PC-3 (cell line): ENCODE results near the gene TRDMT1. TPM values are rescaled to one million over a fixed set of nuclear protein-coding genes. Genes with fewer than 3 reads are reported as not detected.

Source experiments
- ATAC-seq: fragments of 200-7000 bp; cut with Tn5 transposase; 2 replicates; pipeline ENCODE4 v1.9.1; 2020; ENCODE audit warnings: mild to moderate bottlenecking, moderate library complexity
- BruUV-seq: library from RNA; stranded (reverse); fragments of 400-500 nt; replicated peaks from 2 replicates; lab custom pipeline; 2021; lab: Mats Ljungman, UMichigan
- CTCF ChIA-PET: fragments of 300-600 bp; sonication (Branson Sonifier 250); formaldehyde crosslinking; loops from one replicate; lab custom pipeline; 2022; ENCODE audit warnings: antibody characterized with exemption; lab: Charles Lee
- POLR2A ChIA-PET: fragments of 300-600 bp; sonication (Branson Sonifier 250); formaldehyde crosslinking; loops from one replicate; lab custom pipeline; 2022; ENCODE audit warnings: antibody characterized with exemption; ENCODE audit not compliant: unreplicated experiment; lab: Charles Lee
- DNase-seq: peaks from one replicate; pipeline ENCODE4 v3.0.0-alpha.2; 2015
- H2AFZ ChIP-seq: fragments of 300-600 bp; sonication (generic); 2 replicates; pipeline ENCODE4 v1.6.0; 2016; ENCODE audit warnings: antibody characterized with exemption, low read length
- H3F3A ChIP-seq: fragments of 300-600 bp; sonication (generic); one replicate; pipeline ENCODE4 v1.6.0; 2017; ENCODE audit warnings: antibody characterized with exemption, low read length, control low read depth, mild to moderate bottlenecking; ENCODE audit not compliant: unreplicated experiment
- H3K27ac ChIP-seq: fragments of 300-600 bp; sonication (generic); 2 replicates; pipeline ENCODE4 v1.5.1; 2016; ENCODE audit warnings: mild to moderate bottlenecking, low read length
- H3K27me3 ChIP-seq: fragments of 300-600 bp; sonication (generic); 2 replicates; pipeline ENCODE4 v1.6.1; 2016; ENCODE audit warnings: low read length, mixed read lengths
- H3K36me3 ChIP-seq: fragments of 300-600 bp; sonication (generic); 2 replicates; pipeline ENCODE4 v1.6.1; 2016; ENCODE audit warnings: low read depth, mixed run types, low read length, mixed read lengths
- H3K4me1 ChIP-seq: fragments of 300-600 bp; sonication (generic); 2 replicates; pipeline ENCODE4 v1.5.1; 2016; ENCODE audit warnings: low read length; ENCODE audit not compliant: insufficient read depth
- H3K4me2 ChIP-seq: fragments of 300-600 bp; sonication (generic); 2 replicates; pipeline ENCODE4 v1.6.0; 2016; ENCODE audit warnings: low read length
- H3K4me3 ChIP-seq: fragments of 300-600 bp; sonication (generic); 2 replicates; pipeline ENCODE4 v1.5.1; 2016; ENCODE audit warnings: mild to moderate bottlenecking, low read length, mixed read lengths
- H3K79me2 ChIP-seq: fragments of 300-600 bp; sonication (generic); 2 replicates; pipeline ENCODE4 v1.6.1; 2017; ENCODE audit warnings: low read length, mixed read lengths
- H3K9ac ChIP-seq: fragments of 300-600 bp; sonication (generic); 2 replicates; pipeline ENCODE4 v1.6.0; 2016; ENCODE audit warnings: mild to moderate bottlenecking, low read length
- H3K9me2 ChIP-seq: fragments of 300-600 bp; sonication (generic); replicated peaks from 2 replicates; pipeline ENCODE4 v1.6.1; 2016; ENCODE audit warnings: mixed run types, low read length, mixed read lengths
- H3K9me3 ChIP-seq: fragments of 300-600 bp; sonication (generic); 2 replicates; pipeline ENCODE4 v1.6.1; 2016; ENCODE audit warnings: low read length, mixed read lengths
- H4K20me1 ChIP-seq: fragments of 300-600 bp; sonication (generic); 2 replicates; pipeline ENCODE4 v1.6.1; 2016; ENCODE audit warnings: low read length, mixed read lengths
- EZH2 ChIP-seq: fragments of 300-600 bp; sonication (generic); IDR thresholded peaks from one replicate; pipeline ENCODE4 v1.6.1; 2017; ENCODE audit warnings: antibody characterized with exemption, mild to moderate bottlenecking, low read length; ENCODE audit not compliant: unreplicated experiment
- EZH2phosphoT487 ChIP-seq: fragments of 300-600 bp; sonication (generic); IDR thresholded peaks from 2 replicates; pipeline ENCODE4 v1.6.1; 2018; ENCODE audit warnings: mild to moderate bottlenecking, antibody characterized with exemption, low read length, borderline replicate concordance
- intact Hi-C: fragments of 100-400 bp; cut with micrococcal nuclease; formaldehyde crosslinking; loops from 2 replicates; pipeline ENCODE4 v1.9.0; 2023
- total RNA-seq: library from RNA; depleted of rRNA; stranded (reverse); fragments of >200 nt; gene quantifications from 2 replicates; pipeline ENCODE4 v1.2.3, GENCODE V29; 2014
- TF ChIP-seq, protein P1 (sequence below): fragments of 300-600 bp; sonication (generic); conservative IDR thresholded peaks from 2 replicates; pipeline ENCODE4 v1.5.1; 2017; ENCODE audit warnings: antibody characterized with exemption, low read depth, mild to moderate bottlenecking, low read length

The TRDMT1 gene
- total RNA-seq, 1 experiment from 2014 or later = 2.0 TPM

DNA sequence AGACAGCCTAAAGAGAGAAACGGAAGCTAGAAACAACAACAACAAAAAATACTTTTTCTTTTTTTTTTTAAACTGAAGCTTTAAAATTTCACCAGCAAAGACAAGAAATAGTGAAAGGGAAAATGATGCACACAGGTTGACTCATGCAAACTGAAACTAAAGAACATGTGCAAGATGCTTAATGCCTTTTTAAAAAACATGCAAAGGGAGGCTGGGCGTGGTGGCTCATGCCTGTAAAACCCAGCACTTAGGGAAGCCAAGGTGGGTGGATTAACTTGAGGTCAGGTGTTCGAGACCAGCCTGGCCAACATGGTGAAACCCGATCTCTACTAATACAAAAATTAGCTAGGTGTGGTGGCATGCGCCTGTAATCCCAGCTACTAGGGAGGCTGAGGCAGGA lies 56.7 kb downstream of the TRDMT1 start:
- peak overlapping the region; percentile 28; the same call in 1 of the 2 replicates for H3K27ac ChIP-seq
- POLR2A ChIA-PET = interaction anchor here (0.5 kb wide), 1 partner anchor 70 kb away, joined by 29 read pairs; no protein-coding TSS in a partner anchor

DNA sequence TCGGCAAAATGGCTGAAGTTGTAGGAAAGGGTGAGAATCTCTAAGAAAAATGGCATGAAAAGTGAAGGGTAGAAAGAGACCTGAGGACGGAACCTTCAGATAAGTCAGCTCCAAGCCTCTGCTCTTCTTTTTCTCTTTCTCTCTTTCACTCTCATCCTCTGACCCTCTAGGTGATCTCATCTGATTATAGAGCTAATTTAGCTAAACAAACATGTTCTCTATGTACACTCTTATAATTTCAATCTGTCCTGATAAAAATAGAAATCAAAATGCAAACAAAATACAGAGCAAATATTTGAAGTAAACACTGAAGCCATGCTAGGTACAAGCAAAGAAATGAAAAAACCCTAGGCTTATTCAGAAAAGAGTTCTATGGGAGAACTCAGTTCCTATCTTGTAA lies 57.4 kb downstream of the TRDMT1 start:
- H3K9ac ChIP-seq = no peak overlapping the region
- no peak for DNase-seq
- H3K4me1 ChIP-seq = no peaks in the 10 kb centered on the region
- no peaks in the 10 kb centered on the region for H3K27me3 ChIP-seq
- intact Hi-C loops = no loop called here
- H3K79me2 ChIP-seq = no peaks in the 10 kb centered on the region
- H3K36me3 ChIP-seq = no peaks in the 10 kb centered on the region
- H3K4me2 ChIP-seq = no peak overlapping the region
- H3F3A ChIP-seq = no peaks in the 10 kb centered on the region
- no peaks in the 10 kb centered on the region for H3K9me2 ChIP-seq
- ChIA-PET POLR2A (no interaction called here), CTCF (interaction anchor here (0.7 kb wide), 1 partner anchor 87 kb away, joined by 3 read pairs; no protein-coding TSS in a partner anchor)
- TF ChIP-seq EZH2 (no peak), EZH2phosphoT487 (no peak)
- TF ChIP-seq, protein P1, sequence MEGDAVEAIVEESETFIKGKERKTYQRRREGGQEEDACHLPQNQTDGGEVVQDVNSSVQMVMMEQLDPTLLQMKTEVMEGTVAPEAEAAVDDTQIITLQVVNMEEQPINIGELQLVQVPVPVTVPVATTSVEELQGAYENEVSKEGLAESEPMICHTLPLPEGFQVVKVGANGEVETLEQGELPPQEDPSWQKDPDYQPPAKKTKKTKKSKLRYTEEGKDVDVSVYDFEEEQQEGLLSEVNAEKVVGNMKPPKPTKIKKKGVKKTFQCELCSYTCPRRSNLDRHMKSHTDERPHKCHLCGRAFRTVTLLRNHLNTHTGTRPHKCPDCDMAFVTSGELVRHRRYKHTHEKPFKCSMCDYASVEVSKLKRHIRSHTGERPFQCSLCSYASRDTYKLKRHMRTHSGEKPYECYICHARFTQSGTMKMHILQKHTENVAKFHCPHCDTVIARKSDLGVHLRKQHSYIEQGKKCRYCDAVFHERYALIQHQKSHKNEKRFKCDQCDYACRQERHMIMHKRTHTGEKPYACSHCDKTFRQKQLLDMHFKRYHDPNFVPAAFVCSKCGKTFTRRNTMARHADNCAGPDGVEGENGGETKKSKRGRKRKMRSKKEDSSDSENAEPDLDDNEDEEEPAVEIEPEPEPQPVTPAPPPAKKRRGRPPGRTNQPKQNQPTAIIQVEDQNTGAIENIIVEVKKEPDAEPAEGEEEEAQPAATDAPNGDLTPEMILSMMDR = no peak
- no peaks in the 10 kb centered on the region for H4K20me1 ChIP-seq
- H2AFZ ChIP-seq = no peak overlapping the region
- no peak overlapping the region for H3K4me3 ChIP-seq
- H3K9me3 ChIP-seq = no peaks in the 10 kb centered on the region
- BruUV-seq = no TSS peak
- peak overlapping the region; percentile 28; the same call in 1 of the 2 replicates for H3K27ac ChIP-seq
- peak; percentile 55 for ATAC-seq

More for the DNA sequence above, 56.7 kb downstream of the TRDMT1 start:
- H3K4me3 ChIP-seq = no peak overlapping the region
- no peaks in the 10 kb centered on the region for H3K27me3 ChIP-seq
- BruUV-seq = no TSS peak
- no peaks in the 10 kb centered on the region for H3K9me2 ChIP-seq
- TF ChIP-seq EZH2 (no peak), EZH2phosphoT487 (no peak)
- TF ChIP-seq, protein P1 = no peak
- CTCF ChIA-PET = no interaction called here
- H3K9me3 ChIP-seq = no peaks in the 10 kb centered on the region
- ATAC-seq (no peak; the same call in 1 of the 2 replicates), DNase-seq (peak; percentile 9)
- no peak overlapping the region for H3K9ac ChIP-seq
- H3F3A ChIP-seq = no peaks in the 10 kb centered on the region
- H3K4me1 ChIP-seq = no peaks in the 10 kb centered on the region
- no peak overlapping the region for H2AFZ ChIP-seq
- intact Hi-C loops = no loop called here
- no peaks in the 10 kb centered on the region for H3K36me3 ChIP-seq
- H3K4me2 ChIP-seq = no peak overlapping the region
- H4K20me1 ChIP-seq = no peaks in the 10 kb centered on the region
- H3K79me2 ChIP-seq = no peaks in the 10 kb centered on the region

DNA sequence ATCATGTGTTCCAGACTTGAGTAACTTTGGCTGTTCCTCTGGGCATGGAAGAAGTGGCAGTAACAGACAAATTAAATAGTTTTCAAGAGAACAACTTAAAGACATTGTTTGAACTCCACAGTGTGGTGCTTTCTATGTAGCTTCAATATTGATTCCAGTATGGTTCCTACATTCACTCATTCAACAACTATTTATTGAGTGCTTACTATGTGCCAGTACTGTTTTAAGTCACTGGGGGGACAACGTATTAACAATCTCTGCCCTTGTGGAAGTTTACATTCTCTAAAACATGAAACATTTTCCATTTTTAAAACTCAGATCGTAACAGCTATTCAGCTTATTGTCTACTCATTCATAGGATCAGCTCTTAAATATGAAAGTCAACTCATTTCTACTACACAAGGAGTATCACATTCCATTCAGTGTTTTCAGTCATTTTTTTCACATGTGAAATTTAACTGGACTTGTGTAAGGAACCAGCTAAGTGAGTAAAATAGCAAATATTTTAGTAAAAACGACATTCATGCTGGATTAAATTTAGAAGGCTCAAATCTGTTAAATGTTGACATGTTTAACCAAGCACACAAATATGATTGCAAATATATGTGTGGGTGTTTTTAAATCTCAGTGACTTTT lies 58.3 kb downstream of the TRDMT1 start:
- H3K27me3 ChIP-seq = no peaks in the 10 kb centered on the region
- intact Hi-C loops = no loop called here
- no TSS peak for BruUV-seq
- no peak overlapping the region for H3K4me3 ChIP-seq
- H3K9me3 ChIP-seq = no peaks in the 10 kb centered on the region
- no peaks in the 10 kb centered on the region for H3K9me2 ChIP-seq
- no peaks in the 10 kb centered on the region for H3K36me3 ChIP-seq
- ChIA-PET POLR2A (no interaction called here), CTCF (no interaction called here)
- H3K27ac ChIP-seq = no peak overlapping the region
- H3K4me2 ChIP-seq = no peak overlapping the region
- TF ChIP-seq EZH2phosphoT487 (no peak), EZH2 (no peak)
- TF ChIP-seq, protein P1 = no peak
- no peaks in the 10 kb centered on the region for H3K4me1 ChIP-seq
- no peak overlapping the region for H2AFZ ChIP-seq
- ATAC-seq (no peak), DNase-seq (no peak)
- no peaks in the 10 kb centered on the region for H4K20me1 ChIP-seq
- no peak overlapping the region for H3K9ac ChIP-seq
- H3F3A ChIP-seq = no peaks in the 10 kb centered on the region
- no peaks in the 10 kb centered on the region for H3K79me2 ChIP-seq
